HepG2 (cell line): Measurements from ENCODE around the gene ITK. TPM values are rescaled to one million over a fixed set of nuclear protein-coding genes. Genes with fewer than 3 reads are reported as not detected.

Experiments
- CBX1 ChIP-seq: IDR thresholded peaks from one replicate; pipeline ENCODE4 v1.6.1; 2016; ENCODE audit warnings: antibody characterized with exemption, low read depth
- FOXK2 ChIP-seq: fragments of 450-650 bp; IDR thresholded peaks from 2 replicates; pipeline ENCODE4 v1.6.1; 2016
- FOXP1 ChIP-seq, 2 experiments: fragments of 450-650 bp in 1 of 2; IDR thresholded peaks; 2 replicates each; pipeline ENCODE4 v1.6.1; 2017 to 2018; ENCODE audit warnings: antibody characterized with exemption in 1 of 2
- GFI1 ChIP-seq: sonication (generic); formaldehyde crosslinking; IDR thresholded peaks from 2 replicates; pipeline ENCODE4 v1.5.0; 2020; ENCODE audit warnings: missing genetic modification reagents, mild to moderate bottlenecking, borderline replicate concordance
- HMG20A ChIP-seq: IDR thresholded peaks from 2 replicates; pipeline ENCODE4 v1.6.1; 2016; ENCODE audit warnings: borderline replicate concordance
- HOXA7 ChIP-seq: sonication (generic); formaldehyde crosslinking; IDR thresholded peaks from 2 replicates; pipeline ENCODE4 v1.8.1; 2022; ENCODE audit warnings: mild to moderate bottlenecking, missing genetic modification reagents, moderate library complexity
- POLR2G ChIP-seq: fragments of 200-400 bp; formaldehyde crosslinking; IDR thresholded peaks from 2 replicates; pipeline ENCODE4 v1.6.1; 2018; ENCODE audit warnings: mild to moderate bottlenecking, low read depth, low read length, moderate library complexity
- RBAK ChIP-seq: sonication (generic); formaldehyde crosslinking; IDR thresholded peaks from 2 replicates; pipeline ENCODE4 v1.5.1; 2020; ENCODE audit warnings: mild to moderate bottlenecking, missing genetic modification reagents
- SIX1 ChIP-seq: sonication (generic); formaldehyde crosslinking; IDR thresholded peaks from 2 replicates; pipeline ENCODE4 v1.4.0; 2020; ENCODE audit warnings: missing genetic modification reagents, borderline replicate concordance
- SOX13 ChIP-seq, 3 experiments: fragments of 450-650 bp in 1 of 3; sonication (generic) in 1 of 3; formaldehyde crosslinking in 1 of 3; IDR thresholded peaks in 2 of 3; conservative IDR thresholded peaks in 1 of 3; 2 replicates each; pipeline versions ENCODE4 v1.5.0 to v1.6.1; 2016 to 2020; ENCODE audit warnings: antibody characterized with exemption in 1 of 3, mild to moderate bottlenecking in 1 of 3, missing compliant biosample characterization in 1 of 3, missing genetic modification reagents in 1 of 3, moderate library complexity in 1 of 3
- TCF12 ChIP-seq, 2 experiments: fragments of 450-650 bp in 1 of 2; sonication (generic) in 1 of 2; formaldehyde crosslinking in 1 of 2; IDR thresholded peaks; 2 replicates each; pipeline versions ENCODE4 v1.6.1 to v1.8.0; 2017 to 2022; ENCODE audit warnings: antibody characterized with exemption in 1 of 2, mild to moderate bottlenecking in 1 of 2, missing genetic modification reagents in 1 of 2, moderate library complexity in 1 of 2
- TEAD3 ChIP-seq: optimal IDR thresholded peaks from 2 replicates; pipeline ENCODE3; 2016; ENCODE audit warnings: borderline replicate concordance
- ZFP1 ChIP-seq: IDR thresholded peaks from 2 replicates; pipeline ENCODE4 v1.6.1; 2016
- ZKSCAN5 ChIP-seq: sonication (generic); formaldehyde crosslinking; IDR thresholded peaks from 2 replicates; pipeline ENCODE4 v1.5.1; 2020; ENCODE audit warnings: mild to moderate bottlenecking, missing genetic modification reagents
- ZNF263 ChIP-seq: sonication (generic); formaldehyde crosslinking; IDR thresholded peaks from 2 replicates; pipeline ENCODE4 v1.4.0; 2020; ENCODE audit warnings: missing genetic modification reagents
- ZNF350 ChIP-seq: sonication (generic); formaldehyde crosslinking; IDR thresholded peaks from 2 replicates; pipeline ENCODE4 v1.4.0; 2020; ENCODE audit warnings: mild to moderate bottlenecking, low read depth, missing genetic modification reagents, borderline replicate concordance
- ZNF546 ChIP-seq: sonication (generic); formaldehyde crosslinking; conservative IDR thresholded peaks from 2 replicates; pipeline ENCODE4 v1.8.1; 2023; ENCODE audit warnings: mild to moderate bottlenecking, missing genetic modification reagents
- ZNF644 ChIP-seq: IDR thresholded peaks from 2 replicates; pipeline ENCODE4 v1.6.1; 2016; ENCODE audit warnings: low read depth
- ZSCAN29 ChIP-seq: sonication (generic); formaldehyde crosslinking; conservative IDR thresholded peaks from 2 replicates; pipeline ENCODE4 v1.4.0; 2020; ENCODE audit warnings: mild to moderate bottlenecking, missing genetic modification reagents
- polyA plus RNA-seq, 8 experiments: library from polyadenylated mRNA; depleted of rRNA in 3 of 8; stranded (reverse) in 7 of 8; unstranded in 1 of 8; fragments of >200 nt; fragmentation: Illumina TruSeq in 4 of 8; extraction: Trizol in 4 of 8; gene quantifications; 2 replicates each; pipeline versions ENCODE4 v1.2.1 to v1.2.3, GENCODE V29; 2011 to 2016; ENCODE audit warnings: low read depth in 4 of 8, missing spikeins in 1 of 8, mixed read lengths in 1 of 8; ENCODE audit not compliant: insufficient read depth in 1 of 8
- total RNA-seq, 5 experiments: library from RNA; depleted of rRNA; stranded (reverse); fragments of >200 nt; fragmentation: Illumina TruSeq; extraction: Trizol; gene quantifications; 2 replicates each; pipeline ENCODE4 v1.2.3, GENCODE V29; 2016; ENCODE audit warnings: low read depth in 1 of 5
- TF ChIP-seq, protein P1 (sequence below), 2 experiments: sonication (generic) in 1 of 2; formaldehyde crosslinking in 1 of 2; IDR thresholded peaks; 2 replicates each; pipeline versions ENCODE4 v1.6.1 to v1.9.0; 2014 to 2022; ENCODE audit warnings: antibody characterized with exemption in 1 of 2, borderline replicate concordance in 1 of 2, inconsistent platforms in 1 of 2, low read depth in 1 of 2, missing genetic modification reagents in 1 of 2
- TF ChIP-seq, protein P2 (sequence below): sonication (generic); formaldehyde crosslinking; IDR thresholded peaks from 2 replicates; pipeline ENCODE4 v1.4.0; 2020; ENCODE audit warnings: missing genetic modification reagents, mild to moderate bottlenecking, borderline replicate concordance
- TF ChIP-seq, protein P3 (sequence below): sonication (generic); formaldehyde crosslinking; IDR thresholded peaks from 2 replicates; pipeline ENCODE4 v1.4.0; 2020; ENCODE audit warnings: mild to moderate bottlenecking, missing genetic modification reagents

Gene ITK
- total and polyA plus RNA-seq, 2 of the 13 experiments (the other 11 are each of a cell fraction or from before 2014, with no cell fraction given): 0.01 TPM; not detected in 1

DNA sequence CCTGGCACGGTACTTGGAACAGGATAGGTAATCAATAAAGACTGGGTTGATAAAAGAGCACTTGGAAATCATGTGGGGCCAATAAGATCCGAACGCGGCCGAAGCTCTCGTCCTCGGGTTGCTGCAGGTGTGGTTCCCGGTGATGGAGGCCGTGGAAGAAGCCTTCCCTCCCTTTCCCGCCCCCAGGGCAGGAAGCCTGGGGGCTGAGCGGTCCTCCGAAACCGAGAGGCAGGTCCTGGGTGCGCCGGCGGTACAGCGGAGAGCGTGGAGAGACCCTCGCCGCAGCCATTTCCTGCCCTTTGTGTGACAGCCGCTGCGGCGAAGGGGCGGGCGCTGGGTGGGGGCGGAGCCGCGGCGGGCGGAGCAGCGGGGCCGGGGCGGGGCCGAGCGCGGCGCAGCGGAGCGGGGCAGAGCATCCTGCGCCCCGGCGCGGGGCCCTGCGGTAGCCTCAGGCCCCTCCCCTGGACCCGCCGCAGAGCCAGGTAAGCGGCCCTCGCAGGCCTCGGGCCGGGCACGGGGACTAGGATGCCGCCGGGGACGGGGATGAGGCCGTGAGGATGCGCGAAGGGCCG lies 85.2 kb downstream of the ITK start, which contains the start of gene CYFIP2 (continued):
- TF ChIP-seq, protein P1, sequence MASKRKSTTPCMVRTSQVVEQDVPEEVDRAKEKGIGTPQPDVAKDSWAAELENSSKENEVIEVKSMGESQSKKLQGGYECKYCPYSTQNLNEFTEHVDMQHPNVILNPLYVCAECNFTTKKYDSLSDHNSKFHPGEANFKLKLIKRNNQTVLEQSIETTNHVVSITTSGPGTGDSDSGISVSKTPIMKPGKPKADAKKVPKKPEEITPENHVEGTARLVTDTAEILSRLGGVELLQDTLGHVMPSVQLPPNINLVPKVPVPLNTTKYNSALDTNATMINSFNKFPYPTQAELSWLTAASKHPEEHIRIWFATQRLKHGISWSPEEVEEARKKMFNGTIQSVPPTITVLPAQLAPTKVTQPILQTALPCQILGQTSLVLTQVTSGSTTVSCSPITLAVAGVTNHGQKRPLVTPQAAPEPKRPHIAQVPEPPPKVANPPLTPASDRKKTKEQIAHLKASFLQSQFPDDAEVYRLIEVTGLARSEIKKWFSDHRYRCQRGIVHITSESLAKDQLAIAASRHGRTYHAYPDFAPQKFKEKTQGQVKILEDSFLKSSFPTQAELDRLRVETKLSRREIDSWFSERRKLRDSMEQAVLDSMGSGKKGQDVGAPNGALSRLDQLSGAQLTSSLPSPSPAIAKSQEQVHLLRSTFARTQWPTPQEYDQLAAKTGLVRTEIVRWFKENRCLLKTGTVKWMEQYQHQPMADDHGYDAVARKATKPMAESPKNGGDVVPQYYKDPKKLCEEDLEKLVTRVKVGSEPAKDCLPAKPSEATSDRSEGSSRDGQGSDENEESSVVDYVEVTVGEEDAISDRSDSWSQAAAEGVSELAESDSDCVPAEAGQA (IDR thresholded peaks at IDR 0.05; ENCODE audit: low read depth): no peak
- TF ChIP-seq, protein P1 (CRISPR knock-in tag; IDR thresholded peaks at IDR 0.05; ENCODE audit: borderline replicate concordance): 0 out of 2 replicates have a peak, but pooled peaks have one; percentile 57
- TF ChIP-seq ZNF263 (CRISPR knock-in tag) (0 out of 2 replicates have a peak, but pooled peaks have one; percentile 13), ZNF350 (CRISPR knock-in tag) (no peak), GFI1 (CRISPR knock-in tag) (no peak), HMG20A (CRISPR knock-in tag) (no peak), TEAD3 (CRISPR knock-in tag) (no peak), CBX1 (no peak), ZFP1 (CRISPR knock-in tag) (no peak), ZNF546 (CRISPR knock-in tag) (no peak), ZKSCAN5 (CRISPR knock-in tag) (no peak), FOXK2 (no peak), POLR2G (0 out of 2 replicates have a peak, but pooled peaks have one; percentile 25), TCF12 (IDR thresholded peaks at IDR 0.05) (no peak), TCF12 (CRISPR knock-in tag; IDR thresholded peaks at IDR 0.05) (no peak), SOX13 (IDR thresholded peaks at IDR 0.05) (no peak), SOX13 (CRISPR knock-in tag; conservative IDR thresholded peaks at IDR 0.05 in 1 of 2, IDR thresholded peaks at IDR 0.05 in 1 of 2) (no peak), ZNF644 (CRISPR knock-in tag) (no peak), FOXP1 (IDR thresholded peaks at IDR 0.05) (no peak), FOXP1 (CRISPR knock-in tag; IDR thresholded peaks at IDR 0.05) (no peak), RBAK (CRISPR knock-in tag) (no peak), ZSCAN29 (no peak), SIX1 (no peak), HOXA7 (CRISPR knock-in tag) (no peak)
- TF ChIP-seq, protein P2, sequence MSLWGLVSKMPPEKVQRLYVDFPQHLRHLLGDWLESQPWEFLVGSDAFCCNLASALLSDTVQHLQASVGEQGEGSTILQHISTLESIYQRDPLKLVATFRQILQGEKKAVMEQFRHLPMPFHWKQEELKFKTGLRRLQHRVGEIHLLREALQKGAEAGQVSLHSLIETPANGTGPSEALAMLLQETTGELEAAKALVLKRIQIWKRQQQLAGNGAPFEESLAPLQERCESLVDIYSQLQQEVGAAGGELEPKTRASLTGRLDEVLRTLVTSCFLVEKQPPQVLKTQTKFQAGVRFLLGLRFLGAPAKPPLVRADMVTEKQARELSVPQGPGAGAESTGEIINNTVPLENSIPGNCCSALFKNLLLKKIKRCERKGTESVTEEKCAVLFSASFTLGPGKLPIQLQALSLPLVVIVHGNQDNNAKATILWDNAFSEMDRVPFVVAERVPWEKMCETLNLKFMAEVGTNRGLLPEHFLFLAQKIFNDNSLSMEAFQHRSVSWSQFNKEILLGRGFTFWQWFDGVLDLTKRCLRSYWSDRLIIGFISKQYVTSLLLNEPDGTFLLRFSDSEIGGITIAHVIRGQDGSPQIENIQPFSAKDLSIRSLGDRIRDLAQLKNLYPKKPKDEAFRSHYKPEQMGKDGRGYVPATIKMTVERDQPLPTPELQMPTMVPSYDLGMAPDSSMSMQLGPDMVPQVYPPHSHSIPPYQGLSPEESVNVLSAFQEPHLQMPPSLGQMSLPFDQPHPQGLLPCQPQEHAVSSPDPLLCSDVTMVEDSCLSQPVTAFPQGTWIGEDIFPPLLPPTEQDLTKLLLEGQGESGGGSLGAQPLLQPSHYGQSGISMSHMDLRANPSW (CRISPR knock-in tag): no peak
- TF ChIP-seq, protein P3, sequence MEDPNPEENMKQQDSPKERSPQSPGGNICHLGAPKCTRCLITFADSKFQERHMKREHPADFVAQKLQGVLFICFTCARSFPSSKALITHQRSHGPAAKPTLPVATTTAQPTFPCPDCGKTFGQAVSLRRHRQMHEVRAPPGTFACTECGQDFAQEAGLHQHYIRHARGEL (CRISPR knock-in tag): no peak
